ENCODE measurements around the gene IGFBP5.

IGFBP5 gene

GRCh38 chr2:216713691-216714336, 18.5 kb upstream of the IGFBP5 start:
- no peak for FAIRE-seq

- no peak for FAIRE-seq
These were observed 16.0 kb upstream of the IGFBP5 start for GRCh38 chr2:216711348-216711747.

GRCh38 chr2:216710551-216711301, 15.4 kb upstream of the IGFBP5 start:
- no peak for FAIRE-seq

GRCh38 chr2:216702756-216703155, 7.4 kb upstream of the IGFBP5 start:
- no peak for FAIRE-seq

- no peak for FAIRE-seq
These were observed 6.2 kb upstream of the IGFBP5 start for GRCh38 chr2:216701544-216701943.

GRCh38 chr2:216700781-216701180, 5.4 kb upstream of the IGFBP5 start:
- FAIRE-seq: no peak

GRCh38 chr2:216700088-216700567, 4.8 kb upstream of the IGFBP5 start:
- FAIRE-seq: no peak

GRCh38 chr2:216698895-216699294, 3.5 kb upstream of the IGFBP5 start:
- FAIRE-seq: peak; percentile 50

GRCh38 chr2:216698293-216698692, 2.9 kb upstream of the IGFBP5 start:
- no peak for FAIRE-seq

GRCh38 chr2:216696751-216697560, 1.6 kb upstream of the IGFBP5 start:
- no peak for FAIRE-seq

- FAIRE-seq: no peak
These were observed 972 bp upstream of the IGFBP5 start for GRCh38 chr2:216696321-216696720.

- no peak for FAIRE-seq
These were observed 527 bp downstream of the IGFBP5 start for GRCh38 chr2:216694826-216695217.

GRCh38 chr2:216694082-216694825, 1.1 kb downstream of the IGFBP5 start:
- FAIRE-seq: no peak

GRCh38 chr2:216693414-216694080, 1.8 kb downstream of the IGFBP5 start:
- FAIRE-seq: no peak

- FAIRE-seq: peak; percentile 5
These were observed 2.5 kb downstream of the IGFBP5 start for GRCh38 chr2:216692636-216693413.

GRCh38 chr2:216690853-216691741, 4.3 kb downstream of the IGFBP5 start:
- no peak for FAIRE-seq

GRCh38 chr2:216690456-216690852, 4.9 kb downstream of the IGFBP5 start:
- FAIRE-seq: no peak

- FAIRE-seq: no peak
These were observed 6.0 kb downstream of the IGFBP5 start for GRCh38 chr2:216689397-216689796.

- no peak for FAIRE-seq
These were observed 6.5 kb downstream of the IGFBP5 start for GRCh38 chr2:216688731-216689340.

- FAIRE-seq: no peak
These were observed 7.7 kb downstream of the IGFBP5 start for GRCh38 chr2:216687646-216688045.
